Fibroblast of lung (primary cell): ENCODE results near the gene NPEPL1.

Source experiments
- CTCF ChIP-seq, 2 donors: IDR thresholded peaks in 1 of 2; conservative IDR thresholded peaks in 1 of 2; 1 replicate in 1 of 2; 2 replicates in 1 of 2; pipeline ENCODE4 v1.5.1; 2011 to 2012; ENCODE audit warnings: low read length in 2 of 2, control low read depth in 1 of 2, inconsistent platforms in 1 of 2, low read depth in 1 of 2, mild to moderate bottlenecking in 1 of 2
- EZH2 ChIP-seq: IDR thresholded peaks from 2 replicates; pipeline ENCODE4 v1.5.1; 2012; ENCODE audit warnings: low read length, control low read depth, mild to moderate bottlenecking; ENCODE audit errors: missing control alignments

GRCh38 chr20:58655328-58656107 is 37.1 kb upstream of the NPEPL1 start:
- TF ChIP-seq CTCF (conservative IDR thresholded peaks at IDR 0.05 in 1 of 2, IDR thresholded peaks at IDR 0.05 in 1 of 2; ENCODE audit: low read depth in 1 of 2, low read length in 2 of 2) (no peak), EZH2 (no peak)
